Neural crest cell (in vitro differentiated cells): ENCODE measurements around the gene UCN3. TPM values are rescaled to one million over a fixed set of nuclear protein-coding genes. Genes with fewer than 3 reads are reported as not detected.

Experiments used
- DNase-seq: peaks from one replicate; pipeline ENCODE4 v3.0.0; 2021; ENCODE audit warnings: low read depth, mixed read lengths, low spot score
- H3K27ac Mint-ChIP-seq: one replicate; pipeline ENCODE4 v1.8.0; 2021; ENCODE audit warnings: mild to moderate bottlenecking, mixed read lengths; ENCODE audit not compliant: unreplicated experiment
- H3K27me3 Mint-ChIP-seq: 2 replicates; pipeline ENCODE4 v1.8.0; 2021; ENCODE audit warnings: low read depth, mild to moderate bottlenecking, mixed read lengths
- H3K36me3 Mint-ChIP-seq: 2 replicates; pipeline ENCODE4 v1.8.0; 2021; ENCODE audit warnings: low read depth, mild to moderate bottlenecking, mixed read lengths
- H3K4me1 Mint-ChIP-seq: 2 replicates; pipeline ENCODE4 v1.8.0; 2021; ENCODE audit warnings: mixed read lengths
- H3K4me3 Mint-ChIP-seq: one replicate; pipeline ENCODE4 v1.8.0; 2021; ENCODE audit warnings: mild to moderate bottlenecking, mixed read lengths
- H3K9me3 Mint-ChIP-seq: 2 replicates; pipeline ENCODE4 v1.8.0; 2021; ENCODE audit warnings: mixed read lengths
- CTCF ChIP-seq: fragments of 200-600 bp; sonication (generic); conservative IDR thresholded peaks from 2 replicates; pipeline ENCODE4 v1.5.0; 2021; ENCODE audit warnings: antibody characterized with exemption, mild to moderate bottlenecking
- total RNA-seq: library from RNA; stranded (reverse); gene quantifications from 2 replicates; pipeline ENCODE4 v1.2.1, GENCODE V29; 2021

Gene UCN3
- total RNA-seq, 1 donor from 2014 or later: not detected

- Mint-ChIP-seq H3K27me3 (peaks cover 10% of the 10 kb centered on the region), H3K4me3 (no peak overlapping the region), H3K9me3 (no peaks in the 10 kb centered on the region), H3K4me1 (no peaks in the 10 kb centered on the region), H3K27ac (no peak overlapping the region), H3K36me3 (peaks cover 3% of the 10 kb centered on the region)
- no peak for DNase-seq
- TF ChIP-seq CTCF: no peak
Measured at GRCh38 chr10:5355594-5356301, 9.0 kb upstream of the UCN3 start.

DNA sequence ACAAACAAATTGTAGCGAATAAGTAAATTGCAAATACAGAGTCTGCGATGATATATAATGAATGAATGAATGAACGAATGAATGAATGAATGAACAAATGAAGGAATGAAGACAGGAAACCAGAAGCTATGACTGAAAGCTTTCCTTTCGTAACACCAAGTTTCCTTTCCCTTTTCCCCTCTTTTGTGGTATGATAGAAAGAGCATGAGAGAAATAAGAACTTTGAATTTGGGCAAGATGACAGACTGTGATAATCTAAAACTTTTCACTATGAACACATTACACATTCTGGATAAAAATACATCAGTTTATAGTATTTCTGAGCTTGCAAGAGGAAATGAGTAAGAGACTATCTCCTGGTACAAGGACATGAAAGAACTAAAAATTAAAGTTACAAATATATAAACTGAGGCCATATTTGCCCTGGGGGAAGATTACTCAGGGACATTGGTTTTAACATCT lies 8.4 kb upstream of the UCN3 start:
- H3K4me3 Mint-ChIP-seq: no peak overlapping the region
- H3K9me3 Mint-ChIP-seq: no peaks in the 10 kb centered on the region
- peaks cover 3% of the 10 kb centered on the region for H3K36me3 Mint-ChIP-seq
- no peak for TF ChIP-seq CTCF
- DNase-seq: no peak
- no peak overlapping the region for H3K27ac Mint-ChIP-seq
- H3K27me3 Mint-ChIP-seq: peaks cover 11% of the 10 kb centered on the region
- H3K4me1 Mint-ChIP-seq: no peaks in the 10 kb centered on the region

DNA sequence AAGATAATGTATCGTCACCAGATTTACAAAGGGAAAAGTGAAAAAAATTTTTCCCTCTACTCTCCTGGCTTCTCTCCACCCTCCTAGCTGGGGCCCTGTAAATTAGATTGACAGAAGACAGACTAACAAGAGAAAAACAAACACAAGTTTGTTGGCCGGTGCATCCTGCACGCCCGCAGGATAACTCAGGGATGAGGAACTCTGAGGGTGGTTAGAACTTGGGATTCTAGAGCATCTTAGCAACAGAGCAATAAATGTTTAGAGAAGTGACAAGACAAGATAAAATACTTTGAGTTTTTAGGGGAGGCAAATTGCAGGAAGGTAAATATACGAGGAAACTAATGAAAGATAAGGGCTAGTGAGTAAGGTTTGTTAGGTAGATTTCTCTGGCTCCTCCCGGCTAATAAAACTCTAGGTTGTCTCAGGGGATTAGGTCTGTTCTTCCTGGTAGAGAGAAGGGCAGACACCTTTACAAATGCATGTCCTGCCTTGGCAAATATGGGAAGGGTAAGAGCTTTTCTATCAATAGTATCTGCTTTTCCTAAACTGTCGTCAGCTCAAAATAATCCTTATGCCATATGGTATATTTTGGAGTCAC lies 4.3 kb upstream of the UCN3 start:
- TF ChIP-seq CTCF: no peak
- H3K4me3 Mint-ChIP-seq: no peak overlapping the region
- H3K9me3 Mint-ChIP-seq: no peaks in the 10 kb centered on the region
- H3K27ac Mint-ChIP-seq: no peak overlapping the region
- peaks cover 3% of the 10 kb centered on the region for H3K36me3 Mint-ChIP-seq
- no peaks in the 10 kb centered on the region for H3K4me1 Mint-ChIP-seq
- peaks cover 29% of the 10 kb centered on the region for H3K27me3 Mint-ChIP-seq
- DNase-seq: no peak

GRCh38 chr10:5361966-5362365 lies 2.8 kb upstream of the UCN3 start:
- Mint-ChIP-seq H3K4me3 (no peak overlapping the region), H3K27ac (no peak overlapping the region), H3K36me3 (peaks cover 3% of the 10 kb centered on the region), H3K9me3 (no peaks in the 10 kb centered on the region), H3K4me1 (no peaks in the 10 kb centered on the region), H3K27me3 (peaks cover 41% of the 10 kb centered on the region)
- no peak for DNase-seq
- TF ChIP-seq CTCF: no peak

DNA sequence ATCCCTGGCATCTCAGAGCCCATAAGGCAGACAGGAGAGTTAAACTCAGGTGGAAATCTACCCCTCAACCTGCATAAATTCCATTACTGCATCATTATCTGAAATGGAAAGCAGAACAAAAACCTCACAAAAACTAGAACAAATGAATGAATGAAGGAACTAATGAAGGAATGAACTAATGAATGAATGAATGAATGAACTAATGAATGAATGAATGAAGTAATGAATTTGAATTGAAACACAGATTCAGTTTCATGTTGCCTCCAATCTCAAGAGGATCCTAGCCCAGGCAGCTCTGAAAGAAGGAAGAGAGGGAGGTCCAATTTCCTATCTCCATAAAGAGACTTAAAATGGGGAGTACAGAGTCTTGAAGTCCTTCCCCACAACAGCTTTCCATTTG lies 1.9 kb upstream of the UCN3 start:
- peaks cover 43% of the 10 kb centered on the region for H3K27me3 Mint-ChIP-seq
- no peaks in the 10 kb centered on the region for H3K4me1 Mint-ChIP-seq
- H3K9me3 Mint-ChIP-seq: no peaks in the 10 kb centered on the region
- no peak for DNase-seq
- H3K4me3 Mint-ChIP-seq: no peak overlapping the region
- TF ChIP-seq CTCF: no peak
- H3K27ac Mint-ChIP-seq: no peak overlapping the region
- H3K36me3 Mint-ChIP-seq: no peaks in the 10 kb centered on the region
